ENCODE data around the gene CMPK1.
"Not testable (repeated sequence)": the region's sequence is repeated elsewhere in the genome, so short reads cannot be mapped to it uniquely, and the experiment has no call there.

CMPK1 gene

GRCh38 chr1:47333578-47333921 lies at the start of gene CMPK1:
Gene CMPK1, plus strand, starts transcription at chr1:47333790. Its CDS starts 156 bp downstream, at chr1:47333946.
- H3K9me3 ChIP-seq (ENCODE audit: control insufficient read depth, insufficient read depth, low read length), result no peaks in the 10 kb centered on the region
- peak within 1 kb of the TSS; percentile 99 for H3K9ac ChIP-seq (ENCODE audit: low read depth, low read length)
- H3K36me3 ChIP-seq (ENCODE audit: insufficient read depth, low read length), result no peaks in the 10 kb centered on the region
- H3K4me1 ChIP-seq (ENCODE audit: insufficient read depth, low read length), result peaks cover 8% of the 10 kb centered on the region; the same call in 1 of the 2 replicates

GRCh38 chr1:47288116-47288515 lies 45.5 kb upstream of the CMPK1 start:
- H3K9ac ChIP-seq (ENCODE audit: low read depth, low read length); H3K9me3 ChIP-seq (ENCODE audit: control insufficient read depth, insufficient read depth, low read length); H3K4me1 ChIP-seq (ENCODE audit: insufficient read depth, low read length): not testable (repeated sequence)
- peaks cover 12% of the 10 kb centered on the region for H3K36me3 ChIP-seq (ENCODE audit: insufficient read depth, low read length)

- not testable (repeated sequence) for H3K36me3 ChIP-seq (ENCODE audit: insufficient read depth, low read length); H3K9ac ChIP-seq (ENCODE audit: low read depth, low read length); H3K9me3 ChIP-seq (ENCODE audit: control insufficient read depth, insufficient read depth, low read length); H3K4me1 ChIP-seq (ENCODE audit: insufficient read depth, low read length)
Observed at GRCh38 chr1:47294863-47295262, 38.7 kb upstream of the CMPK1 start.

GRCh38 chr1:47295579-47295978 lies 38.0 kb upstream of the CMPK1 start:
- no peak overlapping the region for H3K9ac ChIP-seq (ENCODE audit: low read depth, low read length)
- no peaks in the 10 kb centered on the region for H3K9me3 ChIP-seq (ENCODE audit: control insufficient read depth, insufficient read depth, low read length)
- no peaks in the 10 kb centered on the region for H3K4me1 ChIP-seq (ENCODE audit: insufficient read depth, low read length)
- H3K36me3 ChIP-seq (ENCODE audit: insufficient read depth, low read length), result peaks cover 11% of the 10 kb centered on the region; the same call in 1 of the 2 replicates

GRCh38 chr1:47298025-47298699 lies 35.4 kb upstream of the CMPK1 start:
- H3K9ac ChIP-seq (ENCODE audit: low read depth, low read length), result no peak overlapping the region
- peaks cover 21% of the 10 kb centered on the region for H3K36me3 ChIP-seq (ENCODE audit: insufficient read depth, low read length)

GRCh38 chr1:47302472-47302871 lies 31.1 kb upstream of the CMPK1 start:
- no peaks in the 10 kb centered on the region for H3K4me1 ChIP-seq (ENCODE audit: insufficient read depth, low read length)
- H3K9me3 ChIP-seq (ENCODE audit: control insufficient read depth, insufficient read depth, low read length), result no peaks in the 10 kb centered on the region
- H3K36me3 ChIP-seq (ENCODE audit: insufficient read depth, low read length), result peaks cover 27% of the 10 kb centered on the region
- H3K9ac ChIP-seq (ENCODE audit: low read depth, low read length), result no peak overlapping the region

More at GRCh38 chr1:47298025-47298699, 35.4 kb upstream of the CMPK1 start:
- H3K9me3 ChIP-seq (ENCODE audit: control insufficient read depth, insufficient read depth, low read length), result no peaks in the 10 kb centered on the region
- no peaks in the 10 kb centered on the region for H3K4me1 ChIP-seq (ENCODE audit: insufficient read depth, low read length)

- H3K9me3 ChIP-seq (ENCODE audit: control insufficient read depth, insufficient read depth, low read length), result no peaks in the 10 kb centered on the region
- H3K9ac ChIP-seq (ENCODE audit: low read depth, low read length), result no peak overlapping the region
- peaks cover 11% of the 10 kb centered on the region for H3K36me3 ChIP-seq (ENCODE audit: insufficient read depth, low read length)
- H3K4me1 ChIP-seq (ENCODE audit: insufficient read depth, low read length), result no peaks in the 10 kb centered on the region; the same call in 1 of the 2 replicates
Observed at GRCh38 chr1:47309427-47309826, 24.2 kb upstream of the CMPK1 start.

GRCh38 chr1:47313915-47314664 lies 19.5 kb upstream of the CMPK1 start, which contains the start of gene STIL:
Gene STIL, minus strand, starts transcription at chr1:47314147. Its CDS starts 3,828 bp downstream, at chr1:47310319.
- Histone ChIP-seq H3K36me3 (ENCODE audit: insufficient read depth, low read length) (peaks cover 10% of the 10 kb centered on the region), H3K9ac (ENCODE audit: low read depth, low read length) (peak within 1 kb of the TSS; percentile 91), H3K4me1 (ENCODE audit: insufficient read depth, low read length) (no peaks in the 10 kb centered on the region), H3K9me3 (ENCODE audit: control insufficient read depth, insufficient read depth, low read length) (no peaks in the 10 kb centered on the region)

GRCh38 chr1:47317841-47318240 lies 15.7 kb upstream of the CMPK1 start:
- no peaks in the 10 kb centered on the region for H3K4me1 ChIP-seq (ENCODE audit: insufficient read depth, low read length)
- no peak overlapping the region for H3K9ac ChIP-seq (ENCODE audit: low read depth, low read length)
- H3K9me3 ChIP-seq (ENCODE audit: control insufficient read depth, insufficient read depth, low read length), result no peaks in the 10 kb centered on the region
- no peaks in the 10 kb centered on the region for H3K36me3 ChIP-seq (ENCODE audit: insufficient read depth, low read length)

- H3K36me3 ChIP-seq (ENCODE audit: insufficient read depth, low read length); H3K9me3 ChIP-seq (ENCODE audit: control insufficient read depth, insufficient read depth, low read length); H3K9ac ChIP-seq (ENCODE audit: low read depth, low read length); H3K4me1 ChIP-seq (ENCODE audit: insufficient read depth, low read length): not testable (repeated sequence)
Observed at GRCh38 chr1:47319968-47320367, 13.6 kb upstream of the CMPK1 start.

- Histone ChIP-seq H3K9me3 (ENCODE audit: control insufficient read depth, insufficient read depth, low read length) (no peaks in the 10 kb centered on the region), H3K4me1 (ENCODE audit: insufficient read depth, low read length) (no peaks in the 10 kb centered on the region), H3K9ac (ENCODE audit: low read depth, low read length) (no peak overlapping the region), H3K36me3 (ENCODE audit: insufficient read depth, low read length) (no peaks in the 10 kb centered on the region)
Observed at GRCh38 chr1:47323599-47324031, 10.0 kb upstream of the CMPK1 start.

- H3K9ac ChIP-seq (ENCODE audit: low read depth, low read length), result no peak overlapping the region
- H3K36me3 ChIP-seq (ENCODE audit: insufficient read depth, low read length), result no peaks in the 10 kb centered on the region
- H3K9me3 ChIP-seq (ENCODE audit: control insufficient read depth, insufficient read depth, low read length), result no peaks in the 10 kb centered on the region
- H3K4me1 ChIP-seq (ENCODE audit: insufficient read depth, low read length), result no peaks in the 10 kb centered on the region
Observed at GRCh38 chr1:47324682-47325081, 8.9 kb upstream of the CMPK1 start.

GRCh38 chr1:47325528-47325927 lies 8.1 kb upstream of the CMPK1 start:
- no peak overlapping the region for H3K9ac ChIP-seq (ENCODE audit: low read depth, low read length)
- H3K4me1 ChIP-seq (ENCODE audit: insufficient read depth, low read length), result no peaks in the 10 kb centered on the region
- no peaks in the 10 kb centered on the region for H3K9me3 ChIP-seq (ENCODE audit: control insufficient read depth, insufficient read depth, low read length)
- H3K36me3 ChIP-seq (ENCODE audit: insufficient read depth, low read length), result no peaks in the 10 kb centered on the region

- Histone ChIP-seq H3K9me3 (ENCODE audit: control insufficient read depth, insufficient read depth, low read length) (no peaks in the 10 kb centered on the region), H3K9ac (ENCODE audit: low read depth, low read length) (no peak overlapping the region), H3K4me1 (ENCODE audit: insufficient read depth, low read length) (no peaks in the 10 kb centered on the region)
Observed at GRCh38 chr1:47326271-47326670, 7.3 kb upstream of the CMPK1 start.

GRCh38 chr1:47328992-47329391 lies 4.6 kb upstream of the CMPK1 start:
- H3K9ac ChIP-seq (ENCODE audit: low read depth, low read length), result no peak overlapping the region
- no peaks in the 10 kb centered on the region for H3K9me3 ChIP-seq (ENCODE audit: control insufficient read depth, insufficient read depth, low read length)
- H3K4me1 ChIP-seq (ENCODE audit: insufficient read depth, low read length), result peaks cover 8% of the 10 kb centered on the region; the same call in 1 of the 2 replicates
- H3K36me3 ChIP-seq (ENCODE audit: insufficient read depth, low read length), result no peaks in the 10 kb centered on the region

More at GRCh38 chr1:47326271-47326670, 7.3 kb upstream of the CMPK1 start:
- no peaks in the 10 kb centered on the region for H3K36me3 ChIP-seq (ENCODE audit: insufficient read depth, low read length)

Measured in ES-I3 (cell line).